Ovary (tissue), 9 donors: ENCODE measurements around the gene GNA14. TPM values are rescaled to one million over a fixed set of nuclear protein-coding genes. Genes with fewer than 3 reads are reported as not detected.

Source experiments
- DNase-seq, 5 donors: peaks; one replicate each; pipeline ENCODE4 v3.0.0-alpha.2; 2019 to 2020
- H3K27ac ChIP-seq, 2 donors: fragments of 200-600 bp; one replicate each; pipeline versions ENCODE4 v1.5.1 to v1.8.0; 2019 to 2022
- H3K27me3 ChIP-seq: fragments of 200-600 bp; one replicate; pipeline ENCODE4 v1.8.0; 2022
- H3K36me3 ChIP-seq: fragments of 200-600 bp; sonication (generic); one replicate; pipeline ENCODE4 v1.5.1; 2019
- H3K4me1 ChIP-seq: one replicate; pipeline ENCODE4 v1.8.1; 2013; ENCODE audit warnings: mild to moderate bottlenecking, moderate library complexity; ENCODE audit not compliant: insufficient read depth
- H3K4me3 ChIP-seq: fragments of 200-600 bp; sonication (generic); one replicate; pipeline ENCODE4 v1.5.1; 2017
- H3K9me3 ChIP-seq, 2 donors: fragments of 200-600 bp in 1 of 2; sonication (generic) in 1 of 2; one replicate each; pipeline versions ENCODE4 v1.5.1 to v1.8.1; 2013 to 2019; ENCODE audit warnings: mild to moderate bottlenecking in 1 of 2, moderate library complexity in 1 of 2
- EP300 ChIP-seq: sonication (generic); formaldehyde crosslinking; IDR thresholded peaks from one replicate; pipeline ENCODE4 v1.6.1; 2017; ENCODE audit warnings: antibody characterized with exemption
- POLR2A ChIP-seq: fragments of 450-650 bp; IDR thresholded peaks from one replicate; pipeline ENCODE4 v1.6.1; 2017; ENCODE audit warnings: antibody characterized with exemption, mild to moderate bottlenecking, moderate library complexity
- WGBS, 3 donors: extraction: QIAGEN DNeasy Blood & Tissue Kit in 1 of 3; methylation state at CpG; one replicate each; pipeline versions ENCODE4 v1.1.5 to v1.1.7; 2013 to 2017; 5-methylcytosine and 5-hydroxymethylcytosine counted together
- intact Hi-C, 4 donors: fragments of 100-400 bp; cut with DNase I; formaldehyde crosslinking; loops; one replicate each; pipeline versions ENCODE4 v1.11.0 to v1.15.1; 2022 to 2023
- polyA plus RNA-seq, 2 donors: library from polyadenylated mRNA; stranded (reverse); fragments of 200-250 nt in 1 of 2; fragments of 350-450 nt in 1 of 2; fragmentation: Illumina TruSeq in 1 of 2; extraction: RNeasy Lipid Tissue Mini Kit (QIAGEN cat#74804) in 1 of 2; gene quantifications; one replicate each; pipeline ENCODE4 v1.2.3, GENCODE V29; 2013 to 2014
- total RNA-seq, 7 donors: library from RNA; depleted of rRNA in 2 of 7; stranded (reverse); fragments of >200 nt in 2 of 7; fragmentation: NEBNext Ultra II Directional in 3 of 7; extraction: Animal tissue kit (Norgen Biotek cat#: 25700) in 3 of 7; gene quantifications; one replicate each; pipeline versions ENCODE4 v1.1.0 to v1.2.4, GENCODE V29; 2016 to 2023
- TF ChIP-seq, protein P1 (sequence below), 3 donors: fragments of 450-650 bp in 2 of 3; fragments of 200-600 bp in 1 of 3; IDR thresholded peaks; one replicate each; pipeline versions ENCODE4 v1.5.1 to v1.8.0; 2016 to 2022; ENCODE audit warnings: antibody characterized with exemption in 3 of 3, mild to moderate bottlenecking in 1 of 3
- donor health status: DM: no; HTN: no; CAD: no; lungs with moderate emphysema.
- donor health status: DM: no; HTN: no; CAD: no.
- donor health status: Bipolar disorder and iron deficiency.
- donor health status: DM: yes; HTN: yes; CAD: no.
- donor health status: DM: no; HTN: no; CAD: no.
- donor health status: DM: yes; HTN: yes; CAD: no.

The GNA14 gene
- total and polyA plus RNA-seq, 9 donors = 4.9 to 9.9 (median 7.6) TPM

DNA sequence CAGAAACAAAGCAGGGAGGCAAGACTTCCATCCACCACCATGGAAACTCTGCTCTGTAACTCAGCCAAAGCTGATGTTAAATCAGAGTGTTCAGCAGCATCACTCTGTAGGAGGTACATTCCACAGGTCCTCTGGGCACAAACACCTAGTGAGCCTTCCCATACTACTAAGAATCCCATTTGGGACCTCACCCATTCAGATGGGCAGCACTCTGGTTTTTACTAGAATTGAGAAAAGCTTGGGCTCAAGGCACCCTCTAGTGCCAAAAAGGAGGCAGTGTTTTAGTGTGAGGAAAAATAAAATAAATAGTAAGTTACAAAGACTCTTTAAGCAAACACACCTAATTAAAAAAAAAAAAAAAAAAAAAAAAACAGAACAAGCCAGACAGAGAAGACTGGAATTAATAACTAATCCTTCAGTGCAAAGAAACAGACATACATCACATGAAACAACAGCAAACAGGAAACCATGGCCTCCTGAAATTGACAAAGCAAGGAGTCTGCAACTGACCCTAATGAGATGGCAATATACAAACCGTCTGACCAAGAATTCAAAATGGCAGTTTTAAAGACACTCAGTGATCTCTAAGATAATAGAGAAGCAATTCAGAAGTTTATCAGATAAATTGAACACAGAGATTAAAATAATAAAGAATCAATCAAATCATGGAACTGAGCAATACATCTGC lies 159.5 kb downstream of the GNA14 start:
- H3K4me3 ChIP-seq = no peak overlapping the region
- WGBS, 3 donors = 72 to 91% (median 82%) methylated on average over 1 of the region's 1 CpG
- no peaks in the 10 kb centered on the region for H3K27me3 ChIP-seq
- intact Hi-C loops = no loop called here
- H3K27ac ChIP-seq = no peak overlapping the region
- no peaks in the 10 kb centered on the region for H3K4me1 ChIP-seq
- DNase-seq = no peak
- no peaks in the 10 kb centered on the region for H3K9me3 ChIP-seq
- H3K36me3 ChIP-seq = no peaks in the 10 kb centered on the region
- TF ChIP-seq, protein P1, sequence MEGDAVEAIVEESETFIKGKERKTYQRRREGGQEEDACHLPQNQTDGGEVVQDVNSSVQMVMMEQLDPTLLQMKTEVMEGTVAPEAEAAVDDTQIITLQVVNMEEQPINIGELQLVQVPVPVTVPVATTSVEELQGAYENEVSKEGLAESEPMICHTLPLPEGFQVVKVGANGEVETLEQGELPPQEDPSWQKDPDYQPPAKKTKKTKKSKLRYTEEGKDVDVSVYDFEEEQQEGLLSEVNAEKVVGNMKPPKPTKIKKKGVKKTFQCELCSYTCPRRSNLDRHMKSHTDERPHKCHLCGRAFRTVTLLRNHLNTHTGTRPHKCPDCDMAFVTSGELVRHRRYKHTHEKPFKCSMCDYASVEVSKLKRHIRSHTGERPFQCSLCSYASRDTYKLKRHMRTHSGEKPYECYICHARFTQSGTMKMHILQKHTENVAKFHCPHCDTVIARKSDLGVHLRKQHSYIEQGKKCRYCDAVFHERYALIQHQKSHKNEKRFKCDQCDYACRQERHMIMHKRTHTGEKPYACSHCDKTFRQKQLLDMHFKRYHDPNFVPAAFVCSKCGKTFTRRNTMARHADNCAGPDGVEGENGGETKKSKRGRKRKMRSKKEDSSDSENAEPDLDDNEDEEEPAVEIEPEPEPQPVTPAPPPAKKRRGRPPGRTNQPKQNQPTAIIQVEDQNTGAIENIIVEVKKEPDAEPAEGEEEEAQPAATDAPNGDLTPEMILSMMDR (IDR thresholded peaks at IDR 0.05) = no peak
- TF ChIP-seq POLR2A = no peak
- TF ChIP-seq EP300 = no peak

DNA sequence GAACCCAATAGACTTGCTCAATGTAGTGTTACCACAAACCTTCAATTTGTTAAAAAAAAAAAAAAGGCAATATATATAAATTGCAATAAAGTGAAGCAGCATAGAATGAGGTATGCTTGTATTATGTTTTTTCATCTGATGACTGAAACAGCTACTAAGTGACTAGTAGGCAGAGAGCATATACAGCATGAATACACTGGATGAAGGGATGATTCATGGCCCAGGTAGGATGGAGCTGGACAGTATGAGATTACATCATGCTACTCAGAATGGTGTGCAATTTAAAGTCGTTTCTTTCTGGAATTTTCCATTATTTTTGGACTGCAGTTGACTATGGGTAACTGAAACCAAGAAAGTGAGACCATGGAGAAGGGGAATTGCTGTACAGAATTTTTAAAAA lies 161.2 kb downstream of the GNA14 start:
- H3K27ac ChIP-seq = no peak overlapping the region
- H3K36me3 ChIP-seq = no peaks in the 10 kb centered on the region
- no peak overlapping the region for H3K4me3 ChIP-seq
- no peaks in the 10 kb centered on the region for H3K27me3 ChIP-seq
- 29 to 56% (median 30%) methylated on average over 1 of the region's 1 CpG for WGBS, 3 donors
- no peak for DNase-seq
- no peak for TF ChIP-seq POLR2A
- TF ChIP-seq, protein P1 (IDR thresholded peaks at IDR 0.05) = no peak
- TF ChIP-seq EP300 = no peak
- no peaks in the 10 kb centered on the region for H3K9me3 ChIP-seq
- intact Hi-C loops = no loop called here
- no peaks in the 10 kb centered on the region for H3K4me1 ChIP-seq

DNA sequence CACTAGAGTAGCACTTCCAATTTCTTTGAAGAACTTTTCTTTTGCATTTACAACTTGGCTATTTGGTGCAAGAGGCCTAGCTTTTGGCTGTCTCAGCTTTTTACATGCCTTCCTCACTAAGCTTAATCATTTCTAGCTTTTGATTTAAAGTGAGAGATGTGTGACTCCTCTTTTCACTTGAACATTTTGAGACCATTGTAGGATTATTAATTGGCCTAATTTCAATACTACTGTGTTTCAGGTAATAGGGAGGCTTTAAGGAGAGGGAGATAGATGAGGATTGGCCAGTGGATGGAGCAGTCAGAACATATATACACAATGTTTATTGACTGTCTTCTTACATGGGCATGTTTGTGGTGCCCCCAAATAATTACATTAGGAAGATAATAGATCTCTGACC lies 161.7 kb downstream of the GNA14 start:
- H3K4me3 ChIP-seq = no peak overlapping the region
- H3K4me1 ChIP-seq = no peaks in the 10 kb centered on the region
- H3K9me3 ChIP-seq = no peaks in the 10 kb centered on the region
- no peak overlapping the region for H3K27ac ChIP-seq
- no peaks in the 10 kb centered on the region for H3K27me3 ChIP-seq
- no peak for DNase-seq
- no peak for TF ChIP-seq POLR2A
- TF ChIP-seq, protein P1 (IDR thresholded peaks at IDR 0.05) = no peak
- no peak for TF ChIP-seq EP300
- intact Hi-C loops = no loop called here
- H3K36me3 ChIP-seq = no peaks in the 10 kb centered on the region

DNA sequence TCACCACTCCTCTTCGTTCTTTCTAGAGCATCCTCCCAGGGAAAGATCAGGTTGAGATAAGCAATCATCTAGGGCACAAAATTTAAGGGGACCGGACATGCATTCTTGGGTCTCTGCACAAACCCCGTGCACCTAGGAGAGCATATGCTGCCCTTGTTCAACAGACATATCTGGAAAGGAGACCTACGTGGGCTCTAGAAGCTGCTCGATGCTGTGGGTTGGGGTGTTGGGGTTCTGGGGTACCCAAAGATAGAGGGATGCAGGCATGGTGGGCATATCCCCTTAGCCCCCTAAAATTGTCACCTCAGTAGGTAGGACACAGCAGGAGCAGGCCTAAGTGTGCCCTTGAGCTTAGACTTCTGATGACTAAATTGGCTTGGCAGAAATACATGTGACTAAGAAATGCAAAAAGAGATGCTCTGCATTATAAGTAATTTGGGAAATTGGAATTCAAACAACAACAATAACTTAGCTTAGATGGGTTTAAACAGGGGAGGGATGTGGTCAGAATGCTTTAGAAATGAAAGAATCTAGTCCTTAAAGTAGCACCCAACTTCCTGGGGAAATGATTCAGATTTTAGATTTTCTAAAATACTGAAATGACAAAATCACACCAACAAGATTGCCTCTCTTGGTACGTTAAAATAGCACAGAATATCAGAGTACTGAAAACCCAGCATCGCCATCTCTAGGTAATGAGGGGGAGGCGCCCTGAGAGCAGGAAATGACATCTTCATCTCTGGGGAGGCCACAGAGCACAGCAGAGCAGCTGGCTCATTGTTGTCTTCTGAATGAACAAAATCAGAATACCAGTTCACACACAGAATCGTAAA lies 172.3 kb downstream of the GNA14 start:
- no peak for DNase-seq
- 70 to 71% (median 71%) methylated on average over 9 of the region's 9 CpGs for WGBS, 3 donors

More for the DNA sequence above, 172.3 kb downstream of the GNA14 start:
- peaks cover 0 to 5% of the 10 kb centered on the region in 2 donors for H3K9me3 ChIP-seq
- no peak for TF ChIP-seq POLR2A
- TF ChIP-seq, protein P1 (IDR thresholded peaks at IDR 0.05) = no peak
- no peak for TF ChIP-seq EP300
- no peaks in the 10 kb centered on the region for H3K27me3 ChIP-seq
- H3K4me1 ChIP-seq = no peaks in the 10 kb centered on the region
- no peak overlapping the region for H3K27ac ChIP-seq
- no peak overlapping the region for H3K4me3 ChIP-seq
- intact Hi-C loops = no loop called here
- H3K36me3 ChIP-seq = no peaks in the 10 kb centered on the region
